Measurements from ENCODE around the gene IL1RAP. TPM values are rescaled to one million over a fixed set of nuclear protein-coding genes. Genes with fewer than 3 reads are reported as not detected.

IL1RAP gene
- total and polyA plus RNA-seq, 2 donors (not counting 3 experiments of a cell fraction or from before 2014, with no cell fraction given) = 4.3 to 9.2 TPM

GRCh38 chr3:190545191-190545590, 31.3 kb downstream of the IL1RAP start:
- BruUV-seq (replicated peaks) = no TSS peak
- Histone ChIP-seq H3K79me2 (ENCODE audit: control insufficient read depth, insufficient read depth, low read length) (no peaks in the 10 kb centered on the region), H3K9me3 (replicated peaks; ENCODE audit: control insufficient read depth, insufficient read depth, low read length) (no peaks in the 10 kb centered on the region), H3K4me2 (ENCODE audit: insufficient read depth, low read length) (no peak overlapping the region), H4K20me1 (replicated peaks; ENCODE audit: control insufficient read depth, extremely low read depth, insufficient read depth, low read length) (no peaks in the 10 kb centered on the region), H3K27ac (ENCODE audit: insufficient read depth, low read depth, low read length) (no peak overlapping the region), H3K9me1 (replicated peaks; ENCODE audit: control insufficient read depth, extremely low read depth, insufficient read depth, low read length) (no peaks in the 10 kb centered on the region), H3K27me3 (ENCODE audit: control insufficient read depth in 2 of 2, insufficient read depth in 2 of 2, low read length in 2 of 2) (no peaks in the 10 kb centered on the region), H3K4me1 (ENCODE audit: control insufficient read depth, extremely low read depth, insufficient read depth, low read length) (no peaks in the 10 kb centered on the region), H3K36me3 (ENCODE audit: control insufficient read depth in 2 of 2, extremely low read depth in 1 of 2, insufficient read depth in 2 of 2, low read length in 2 of 2) (no peaks in the 10 kb centered on the region), H3K4me3 (replicated peaks in 1 of 3; ENCODE audit: insufficient read depth in 1 of 3, low read depth in 1 of 3, low read length in 3 of 3) (no peak overlapping the region), H3K9ac (replicated peaks; ENCODE audit: extremely low read depth, insufficient read depth, low read length) (no peak overlapping the region), H2AFZ (ENCODE audit: low read depth, low read length) (no peak overlapping the region)
- DNase-seq (ENCODE audit: low read depth, low spot score) (no peak), FAIRE-seq (no peak)
- ChIA-PET POLR2A (no interaction called here), CTCF (interaction anchor here (0.6 to 1.3 kb wide), 2 partner anchors 26 to 152 kb away, joined by 3 read pairs; no protein-coding TSS in a partner anchor)
- dilution Hi-C loops (cut with MboI; ENCODE audit: extremely low pct_ligation_motif_present, low sequenced_read_pairs) (no loop called here), intact Hi-C loops (cut with micrococcal nuclease) (no loop called here)
- no peak for TF ChIP-seq MAX (IDR thresholded peaks at IDR 0.05; ENCODE audit: insufficient read depth, insufficient read length)
- no peak for TF ChIP-seq FOS (IDR thresholded peaks at IDR 0.05; ENCODE audit: borderline replicate concordance, insufficient read depth, low read length)
- TF ChIP-seq MYC (IDR thresholded peaks at IDR 0.05; ENCODE audit: low read depth, low read length) = no peak
- no peak for TF ChIP-seq GATA2 (IDR thresholded peaks at IDR 0.05; ENCODE audit: insufficient read depth, insufficient read length, low read depth, low read length)
- no peak for TF ChIP-seq JUN (IDR thresholded peaks at IDR 0.05; ENCODE audit: borderline replicate concordance, insufficient read depth, insufficient read length, low read depth)
- no peak for TF ChIP-seq POLR2A (IDR thresholded peaks at IDR 0.05; ENCODE audit: low read depth, low read length)
- TF ChIP-seq EZH2 (IDR thresholded peaks at IDR 0.05; ENCODE audit: borderline replicate concordance, low read depth, low read length, severe bottlenecking) = no peak
- no peak for TF ChIP-seq CTCF (IDR thresholded peaks at IDR 0.05; ENCODE audit: extremely low read depth in 1 of 2, insufficient read depth in 1 of 2, low read depth in 1 of 2, low read length in 2 of 2)
- TF ChIP-seq POLR2AphosphoS5 (IDR thresholded peaks at IDR 0.05; ENCODE audit: insufficient read depth, low read depth, low read length) = no peak

Data from endothelial cell of umbilical vein (primary cell).